Mesenchymal stem cell (in vitro differentiated cells and primary cell): ENCODE results near the gene NTHL1.

Experiments used
- DNase-seq: peaks from one replicate; pipeline ENCODE4 v3.0.0-alpha.2; 2013
- H2AFZ ChIP-seq: one replicate; pipeline ENCODE4 v1.6.1; 2013; ENCODE audit warnings: low read depth, mild to moderate bottlenecking, control low read depth, inconsistent platforms, low read length, moderate library complexity
- H2AK5ac ChIP-seq: 2 replicates; pipeline ENCODE4 v1.6.1; 2013; ENCODE audit warnings: low read length, moderate library complexity, mild to moderate bottlenecking, inconsistent platforms; ENCODE audit not compliant: severe bottlenecking
- H2BK120ac ChIP-seq: one replicate; pipeline ENCODE4 v1.6.1; 2013; ENCODE audit warnings: low read depth, mild to moderate bottlenecking, inconsistent platforms, low read length, moderate library complexity
- H2BK12ac ChIP-seq, 2 experiments: one replicate each; pipeline ENCODE4 v1.6.1; 2013; ENCODE audit warnings: inconsistent platforms in 2 of 2, low read length in 2 of 2, mild to moderate bottlenecking in 2 of 2, moderate library complexity in 2 of 2, control low read depth in 1 of 2
- H2BK15ac ChIP-seq: one replicate; pipeline ENCODE4 v1.6.1; 2013; ENCODE audit warnings: mild to moderate bottlenecking, low read depth, inconsistent platforms; ENCODE audit not compliant: poor library complexity, severe bottlenecking
- H2BK5ac ChIP-seq: 2 replicates; pipeline ENCODE4 v1.6.1; 2013; ENCODE audit warnings: low read depth, mild to moderate bottlenecking, low read length, control low read depth, inconsistent platforms; ENCODE audit not compliant: poor library complexity, severe bottlenecking
- H3K14ac ChIP-seq, 2 experiments: one replicate each; pipeline ENCODE4 v1.6.1; 2013; ENCODE audit warnings: inconsistent platforms in 2 of 2, low read length in 2 of 2, control low read depth in 1 of 2, mild to moderate bottlenecking in 1 of 2, moderate library complexity in 1 of 2
- H3K18ac ChIP-seq, 2 experiments: one replicate each; pipeline ENCODE4 v1.6.1; 2013; ENCODE audit warnings: inconsistent platforms in 2 of 2, low read length in 2 of 2, control low read depth in 1 of 2, low read depth in 1 of 2, mild to moderate bottlenecking in 1 of 2
- H3K23ac ChIP-seq, 2 experiments: one replicate each; pipeline ENCODE4 v1.6.1; 2013; ENCODE audit warnings: inconsistent platforms in 2 of 2, low read length in 2 of 2, mild to moderate bottlenecking in 2 of 2, moderate library complexity in 2 of 2, control low read depth in 1 of 2
- H3K27ac ChIP-seq: 2 replicates; pipeline ENCODE4 v1.5.1; 2013; ENCODE audit warnings: mild to moderate bottlenecking, moderate library complexity, low read length, control low read depth, inconsistent platforms; ENCODE audit not compliant: poor library complexity, severe bottlenecking
- H3K27me3 ChIP-seq, 2 experiments: 2 replicates each; pipeline versions ENCODE4 v1.6.1 to v1.7.0; 2013; ENCODE audit warnings: low read length in 2 of 2, mild to moderate bottlenecking in 2 of 2, moderate library complexity in 2 of 2, control low read depth in 1 of 2, inconsistent platforms in 1 of 2; ENCODE audit not compliant: control insufficient read depth in 1 of 2, insufficient read depth in 1 of 2
- H3K36me3 ChIP-seq, 2 experiments: 2 replicates each; pipeline versions ENCODE4 v1.6.1 to v1.7.0; 2013; ENCODE audit warnings: low read length in 2 of 2, control low read depth in 1 of 2, inconsistent platforms in 1 of 2, low read depth in 1 of 2, mild to moderate bottlenecking in 1 of 2; ENCODE audit not compliant: insufficient read depth in 2 of 2, control insufficient read depth in 1 of 2
- H3K4ac ChIP-seq, 2 experiments: one replicate each; pipeline ENCODE4 v1.6.1; 2013; ENCODE audit warnings: inconsistent platforms in 2 of 2, low read length in 2 of 2, mild to moderate bottlenecking in 2 of 2, moderate library complexity in 2 of 2, control low read depth in 1 of 2, low read depth in 1 of 2
- H3K4me1 ChIP-seq: 2 replicates; pipeline ENCODE4 v1.6.1; 2013; ENCODE audit warnings: low read depth, low read length, control low read depth; ENCODE audit not compliant: control insufficient read depth, insufficient read depth
- H3K4me2 ChIP-seq: 2 replicates; pipeline ENCODE4 v1.6.1; 2013; ENCODE audit warnings: low read length, mild to moderate bottlenecking, inconsistent platforms; ENCODE audit not compliant: poor library complexity, severe bottlenecking
- H3K4me3 ChIP-seq, 2 experiments: 2 replicates each; pipeline versions ENCODE4 v1.5.1 to v1.7.0; 2013; ENCODE audit warnings: low read length in 2 of 2, mild to moderate bottlenecking in 2 of 2, control low read depth in 1 of 2, low read depth in 1 of 2; ENCODE audit not compliant: insufficient read depth in 1 of 2
- H3K79me1 ChIP-seq: replicated peaks from 2 replicates; pipeline ENCODE4 v1.6.1; 2013; ENCODE audit warnings: mild to moderate bottlenecking, control low read depth, low read length, inconsistent platforms; ENCODE audit not compliant: poor library complexity, severe bottlenecking
- H3K9ac ChIP-seq: 2 replicates; pipeline ENCODE4 v1.7.0; 2013; ENCODE audit warnings: mild to moderate bottlenecking, low read length, moderate library complexity
- H3K9me3 ChIP-seq: 2 replicates; pipeline ENCODE4 v1.7.0; 2013; ENCODE audit warnings: mild to moderate bottlenecking, low read length; ENCODE audit not compliant: control insufficient read depth
- H4K8ac ChIP-seq: one replicate; pipeline ENCODE4 v1.6.1; 2013; ENCODE audit warnings: inconsistent platforms, mild to moderate bottlenecking, low read length, moderate library complexity
- H4K91ac ChIP-seq: one replicate; pipeline ENCODE4 v1.6.1; 2013; ENCODE audit warnings: mild to moderate bottlenecking, low read length, inconsistent platforms
- WGBS: methylation state at CpG from one replicate; pipeline ENCODE4 v1.1.7; 2013; ENCODE audit warnings: mixed read lengths; 5-methylcytosine and 5-hydroxymethylcytosine counted together

The NTHL1 gene

GRCh38 chr16:2058872-2059271 is 11.2 kb upstream of the NTHL1 start:
- Histone ChIP-seq H3K36me3 (peaks cover 66 to 84% of the 10 kb centered on the region in 2 experiments), H2AK5ac (no peak overlapping the region), H2AFZ (no peak overlapping the region), H3K23ac (no peak overlapping the region), H3K4me1 (peaks cover 36% of the 10 kb centered on the region), H2BK120ac (no peak overlapping the region), H2BK12ac (no peak overlapping the region), H2BK5ac (no peak overlapping the region), H4K8ac (no peak overlapping the region), H3K9ac (no peak overlapping the region), H3K18ac (no peak overlapping the region), H3K9me3 (no peaks in the 10 kb centered on the region), H3K27ac (no peak overlapping the region), H4K91ac (no peak overlapping the region), H3K27me3 (no peaks in the 10 kb centered on the region), H2BK15ac (no peak overlapping the region), H3K14ac (no peak overlapping the region), H3K4me2 (no peak overlapping the region), H3K79me1 (peaks cover 21% of the 10 kb centered on the region), H3K4ac (no peak overlapping the region), H3K4me3 (no peak overlapping the region)
- DNase-seq, result no peak
- 96% methylated on average over 10 of the region's 10 CpGs for WGBS

- H3K4ac ChIP-seq, result no peak overlapping the region
- no peak overlapping the region for H3K23ac ChIP-seq
- H3K14ac ChIP-seq, result no peak overlapping the region
- H3K9ac ChIP-seq, result no peak overlapping the region
- H2AFZ ChIP-seq, result no peak overlapping the region
- no peak overlapping the region for H4K91ac ChIP-seq
- H3K27me3 ChIP-seq, result no peaks in the 10 kb centered on the region
- no peak overlapping the region for H3K4me2 ChIP-seq
- WGBS, result 96% methylated on average over 13 of the region's 13 CpGs
- H2BK120ac ChIP-seq, result no peak overlapping the region
- peaks cover 21% of the 10 kb centered on the region for H3K79me1 ChIP-seq
- no peak overlapping the region for H2BK12ac ChIP-seq
- no peak for DNase-seq
- H3K4me1 ChIP-seq, result peaks cover 39% of the 10 kb centered on the region
- H3K18ac ChIP-seq, result no peak overlapping the region
- no peak overlapping the region for H2BK15ac ChIP-seq
- no peak overlapping the region for H2BK5ac ChIP-seq
- no peak overlapping the region for H2AK5ac ChIP-seq
- H4K8ac ChIP-seq, result no peak overlapping the region
- H3K4me3 ChIP-seq, result no peak overlapping the region
- no peaks in the 10 kb centered on the region for H3K9me3 ChIP-seq
- peaks cover 66 to 84% of the 10 kb centered on the region in 2 experiments for H3K36me3 ChIP-seq
- H3K27ac ChIP-seq, result no peak overlapping the region
Observed at GRCh38 chr16:2058420-2058819, 10.8 kb upstream of the NTHL1 start.

- H2BK15ac ChIP-seq, result no peak overlapping the region
Observed at GRCh38 chr16:2057438-2057837, 9.8 kb upstream of the NTHL1 start.

GRCh38 chr16:2056681-2057407 is 9.2 kb upstream of the NTHL1 start:
- no peak overlapping the region for H2BK12ac ChIP-seq
- H3K4me1 ChIP-seq, result peaks cover 52% of the 10 kb centered on the region
- H3K18ac ChIP-seq, result no peak overlapping the region
- peak overlapping the region; percentile 16 for H2AK5ac ChIP-seq
- no peaks in the 10 kb centered on the region for H3K9me3 ChIP-seq
- no peak overlapping the region for H2BK15ac ChIP-seq
- no peak overlapping the region for H3K4ac ChIP-seq
- DNase-seq, result no peak
- H3K4me2 ChIP-seq, result no peak overlapping the region
- no peak overlapping the region for H3K14ac ChIP-seq
- no peak overlapping the region for H3K27ac ChIP-seq
- no peak overlapping the region for H2AFZ ChIP-seq
- no peak overlapping the region for H4K8ac ChIP-seq
- H4K91ac ChIP-seq, result no peak overlapping the region
- H3K27me3 ChIP-seq, result no peaks in the 10 kb centered on the region
- no peak overlapping the region for H2BK120ac ChIP-seq
- no peak overlapping the region for H2BK5ac ChIP-seq
- H3K23ac ChIP-seq, result no peak overlapping the region
- no peak overlapping the region for H3K9ac ChIP-seq
- no peak overlapping the region for H3K4me3 ChIP-seq
- 93% methylated on average over 19 of the region's 19 CpGs for WGBS
- H3K36me3 ChIP-seq, result peaks cover 69 to 84% of the 10 kb centered on the region in 2 experiments
- H3K79me1 ChIP-seq, result peaks cover 31% of the 10 kb centered on the region

More at GRCh38 chr16:2057438-2057837, 9.8 kb upstream of the NTHL1 start:
- H2BK120ac ChIP-seq, result no peak overlapping the region
- no peaks in the 10 kb centered on the region for H3K9me3 ChIP-seq
- no peaks in the 10 kb centered on the region for H3K27me3 ChIP-seq
- H2AFZ ChIP-seq, result no peak overlapping the region
- H3K18ac ChIP-seq, result no peak overlapping the region
- DNase-seq, result no peak
- no peak overlapping the region for H2BK5ac ChIP-seq
- no peak overlapping the region for H2BK12ac ChIP-seq
- no peak overlapping the region for H3K9ac ChIP-seq
- no peak overlapping the region for H3K4me2 ChIP-seq
- H3K14ac ChIP-seq, result no peak overlapping the region
- no peak overlapping the region for H3K4ac ChIP-seq
- peaks cover 49% of the 10 kb centered on the region for H3K4me1 ChIP-seq
- WGBS, result 96% methylated on average over 10 of the region's 10 CpGs
- H3K79me1 ChIP-seq, result peaks cover 26% of the 10 kb centered on the region
- H2AK5ac ChIP-seq, result no peak overlapping the region
- H3K27ac ChIP-seq, result no peak overlapping the region
- no peak overlapping the region for H3K4me3 ChIP-seq
- no peak overlapping the region for H4K91ac ChIP-seq
- H4K8ac ChIP-seq, result no peak overlapping the region
- H3K36me3 ChIP-seq, result peaks cover 66 to 84% of the 10 kb centered on the region in 2 experiments
- no peak overlapping the region for H3K23ac ChIP-seq
